HUDEP-2 (cell line): ENCODE data around the gene FNBP1L.
"Not testable (repeated sequence)": the region's sequence is repeated elsewhere in the genome, so short reads cannot be mapped to it uniquely, and the experiment has no call there.

Experiments
- DNase-seq, 76 experiments: peaks; one replicate each; lab custom pipeline; 2025; ENCODE audit not compliant: unreplicated experiment in 76 of 76; lab: John Stamatoyannopoulos, UW

The FNBP1L gene

GRCh38 chr1:93585059-93585966 is 137.4 kb downstream of the FNBP1L start:
- peak in 2 of 76 experiments; percentile 33 for DNase-seq

- no peak for DNase-seq
Measured at GRCh38 chr1:93587354-93587753, 139.4 kb downstream of the FNBP1L start.

- no peak for DNase-seq
Measured at GRCh38 chr1:93588206-93588605, 140.3 kb downstream of the FNBP1L start.

GRCh38 chr1:93588955-93589354 is 141.0 kb downstream of the FNBP1L start:
- no peak for DNase-seq

GRCh38 chr1:93591291-93591675 is 143.4 kb downstream of the FNBP1L start:
- not testable (repeated sequence) for DNase-seq

GRCh38 chr1:93591676-93592550 is 144.0 kb downstream of the FNBP1L start:
- no peak for DNase-seq

- no peak for DNase-seq
Measured at GRCh38 chr1:93592551-93592949, 144.6 kb downstream of the FNBP1L start.

GRCh38 chr1:93593854-93594602 is 146.1 kb downstream of the FNBP1L start:
- DNase-seq: no peak

GRCh38 chr1:93594603-93594880 is 146.6 kb downstream of the FNBP1L start:
- no peak for DNase-seq

GRCh38 chr1:93595266-93595665 is 147.3 kb downstream of the FNBP1L start:
- DNase-seq: no peak

GRCh38 chr1:93595743-93596142 is 147.8 kb downstream of the FNBP1L start:
- no peak for DNase-seq

- DNase-seq: no peak
Measured at GRCh38 chr1:93596329-93597089, 148.6 kb downstream of the FNBP1L start.

GRCh38 chr1:93597709-93598108 is 149.8 kb downstream of the FNBP1L start:
- no peak for DNase-seq

- DNase-seq: no peak
Measured at GRCh38 chr1:93598396-93598795, 150.5 kb downstream of the FNBP1L start.

- DNase-seq: no peak
Measured at GRCh38 chr1:93598861-93599439, 151.0 kb downstream of the FNBP1L start.

- no peak for DNase-seq
Measured at GRCh38 chr1:93599479-93599878, 151.6 kb downstream of the FNBP1L start.

GRCh38 chr1:93600663-93601062 is 152.7 kb downstream of the FNBP1L start:
- no peak for DNase-seq

- DNase-seq: no peak
Measured at GRCh38 chr1:93601686-93602085, 153.8 kb downstream of the FNBP1L start.

GRCh38 chr1:93602101-93602500 is 154.2 kb downstream of the FNBP1L start:
- DNase-seq: no peak

GRCh38 chr1:93603106-93603505 is 155.2 kb downstream of the FNBP1L start:
- DNase-seq: no peak
